Activated CD8-positive, alpha-beta memory T cell treated with anti-CD3 and anti-CD28 coated beads for 24 hours (primary cell): ENCODE measurements around the gene KLHDC7A.
A peak's percentile ranks its signal among the peaks of the same experiment; 100 is the strongest.

Experiments
- DNase-seq: peaks from one replicate; pipeline ENCODE4 v3.0.0-alpha.2; 2020

KLHDC7A gene

GRCh38 chr1:18511149-18511873 lies 30.6 kb downstream of the KLHDC7A start:
- no peak for DNase-seq

- no peak for DNase-seq
Observed at GRCh38 chr1:18511874-18512150, 31.1 kb downstream of the KLHDC7A start.

- DNase-seq: no peak
Observed at GRCh38 chr1:18512883-18513282, 32.2 kb downstream of the KLHDC7A start.

GRCh38 chr1:18513995-18514394 lies 33.3 kb downstream of the KLHDC7A start:
- no peak for DNase-seq

- DNase-seq: no peak
Observed at GRCh38 chr1:18515120-18515667, 34.5 kb downstream of the KLHDC7A start.

GRCh38 chr1:18516473-18516872 lies 35.7 kb downstream of the KLHDC7A start:
- DNase-seq: no peak

GRCh38 chr1:18526436-18527275 lies 45.9 kb downstream of the KLHDC7A start:
- DNase-seq: no peak

- DNase-seq: no peak
Observed at GRCh38 chr1:18527514-18527913, 46.8 kb downstream of the KLHDC7A start.

GRCh38 chr1:18527921-18528320 lies 47.2 kb downstream of the KLHDC7A start:
- no peak for DNase-seq

- no peak for DNase-seq
Observed at GRCh38 chr1:18528616-18529015, 47.9 kb downstream of the KLHDC7A start.

GRCh38 chr1:18529714-18530113 lies 49.0 kb downstream of the KLHDC7A start:
- peak; percentile 11 for DNase-seq

- peak; percentile 30 for DNase-seq
Observed at GRCh38 chr1:18530587-18531502, 50.1 kb downstream of the KLHDC7A start.

GRCh38 chr1:18531503-18531845 lies 50.7 kb downstream of the KLHDC7A start:
- peak; percentile 15 for DNase-seq

GRCh38 chr1:18532390-18533170 lies 51.9 kb downstream of the KLHDC7A start:
- peak; percentile 11 for DNase-seq

- no peak for DNase-seq
Observed at GRCh38 chr1:18533259-18533658, 52.5 kb downstream of the KLHDC7A start.

GRCh38 chr1:18534810-18535205 lies 54.1 kb downstream of the KLHDC7A start:
- DNase-seq: no peak
